HPDE6-E6E7 (cell line): ENCODE measurements around the gene CRB2.

Experiments
- DNase-seq: peaks from one replicate; pipeline ENCODE4 v3.0.0; 2011; ENCODE audit warnings: missing footprints; ENCODE audit errors: extremely low spot score

The CRB2 gene

DNA sequence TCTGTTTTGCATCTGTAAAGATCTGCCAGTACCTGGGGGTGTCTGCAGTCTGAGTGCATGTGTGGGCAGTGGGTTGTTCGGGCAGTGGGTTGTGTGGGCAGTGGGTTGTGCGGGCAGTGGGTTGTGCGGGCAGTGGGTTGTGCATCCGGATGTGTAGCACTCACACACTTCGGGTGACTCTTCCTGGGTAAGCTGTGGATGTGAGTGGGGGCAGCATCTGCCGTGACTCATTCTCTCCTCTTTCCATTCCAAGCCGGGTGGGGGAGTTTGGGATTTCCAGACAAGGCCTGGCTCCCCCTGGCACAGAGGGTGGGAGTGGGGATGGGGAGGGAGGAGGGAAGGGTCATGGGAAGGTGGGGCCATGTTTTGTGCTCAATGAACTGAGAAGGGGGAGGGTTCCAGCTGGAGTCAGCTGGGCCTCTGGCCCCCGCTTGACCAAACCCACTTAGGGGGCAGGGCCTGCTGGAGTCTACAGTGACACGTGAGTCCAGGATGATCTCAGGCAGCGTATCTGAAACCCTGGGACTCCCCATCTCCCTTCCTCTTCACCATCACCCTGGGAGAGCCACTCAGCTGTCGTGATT is 8.3 kb downstream of the CRB2 start:
- DNase-seq: no peak

DNA sequence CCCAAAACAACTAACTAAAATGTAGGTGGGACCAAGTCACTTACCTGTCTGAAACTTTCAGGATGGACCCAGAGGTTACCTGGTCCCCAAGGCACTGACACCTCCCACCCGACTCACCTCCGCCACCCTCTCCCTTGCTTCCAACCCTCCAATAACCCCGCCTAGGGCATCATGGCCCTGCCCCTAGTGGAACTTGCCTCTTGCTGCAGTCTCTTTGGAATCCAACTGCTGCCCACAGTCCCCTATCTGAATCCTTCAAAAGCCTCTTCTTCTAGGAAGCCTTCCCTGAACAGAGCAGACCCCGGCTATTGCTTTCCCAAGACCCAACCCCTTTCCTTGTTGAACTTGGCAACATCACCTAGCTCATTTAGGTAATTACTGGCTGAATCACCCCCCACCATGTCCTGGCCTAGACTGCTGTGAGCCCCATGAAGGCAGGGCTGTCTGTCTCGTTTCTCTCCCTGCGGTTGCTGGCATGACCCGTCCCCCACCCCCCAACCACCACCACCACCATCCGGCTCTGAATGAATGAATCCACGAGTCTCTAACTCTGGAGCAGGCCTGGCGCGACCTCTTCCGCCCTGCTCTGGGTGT is 9.4 kb downstream of the CRB2 start:
- DNase-seq: no peak

DNA sequence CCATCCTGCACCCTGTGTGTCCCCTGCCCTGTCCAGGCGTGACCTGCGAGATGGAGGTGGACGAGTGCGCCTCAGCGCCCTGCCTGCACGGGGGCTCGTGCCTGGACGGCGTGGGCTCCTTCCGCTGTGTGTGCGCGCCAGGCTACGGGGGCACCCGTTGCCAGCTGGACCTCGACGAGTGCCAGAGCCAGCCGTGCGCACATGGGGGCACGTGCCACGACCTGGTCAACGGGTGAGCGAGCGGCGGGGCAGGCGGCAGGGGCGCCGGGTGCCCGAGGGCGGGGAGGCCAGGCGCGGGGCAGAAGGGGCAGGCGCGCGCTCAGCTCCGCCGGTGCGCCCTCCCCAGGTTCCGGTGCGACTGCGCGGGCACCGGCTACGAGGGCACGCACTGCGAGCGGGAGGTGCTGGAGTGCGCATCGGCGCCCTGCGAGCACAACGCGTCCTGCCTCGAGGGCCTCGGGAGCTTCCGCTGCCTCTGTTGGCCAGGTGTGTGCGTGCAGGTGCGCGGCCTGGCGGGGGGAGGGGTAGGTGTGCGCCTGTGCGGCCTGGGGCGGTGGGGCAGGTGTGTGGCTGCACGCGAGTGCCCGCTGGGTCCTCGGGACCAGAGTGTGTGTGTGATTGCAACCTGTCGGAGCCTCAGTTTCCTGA is 10.0 kb downstream of the CRB2 start:
- no peak for DNase-seq

DNA sequence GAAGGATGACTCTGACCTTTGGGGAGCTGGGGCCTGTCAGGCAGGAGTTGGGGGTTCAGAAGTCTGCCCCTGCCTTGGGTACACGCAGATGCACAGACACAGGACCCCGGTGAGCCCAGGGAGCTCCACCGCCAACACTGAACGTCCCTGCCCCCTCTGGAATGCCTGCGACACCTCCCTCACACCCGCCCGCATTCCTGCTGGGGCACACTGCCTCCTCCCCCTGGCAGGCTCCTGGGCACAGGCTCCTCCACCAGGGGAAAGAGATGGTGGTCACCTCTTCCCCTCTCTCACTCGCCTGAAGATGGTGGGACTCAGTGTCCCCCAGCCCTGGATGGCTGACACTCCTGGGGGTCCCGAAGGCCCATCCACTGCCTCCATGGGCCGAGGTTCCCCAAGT is 12.0 kb downstream of the CRB2 start:
- no peak for DNase-seq

DNA sequence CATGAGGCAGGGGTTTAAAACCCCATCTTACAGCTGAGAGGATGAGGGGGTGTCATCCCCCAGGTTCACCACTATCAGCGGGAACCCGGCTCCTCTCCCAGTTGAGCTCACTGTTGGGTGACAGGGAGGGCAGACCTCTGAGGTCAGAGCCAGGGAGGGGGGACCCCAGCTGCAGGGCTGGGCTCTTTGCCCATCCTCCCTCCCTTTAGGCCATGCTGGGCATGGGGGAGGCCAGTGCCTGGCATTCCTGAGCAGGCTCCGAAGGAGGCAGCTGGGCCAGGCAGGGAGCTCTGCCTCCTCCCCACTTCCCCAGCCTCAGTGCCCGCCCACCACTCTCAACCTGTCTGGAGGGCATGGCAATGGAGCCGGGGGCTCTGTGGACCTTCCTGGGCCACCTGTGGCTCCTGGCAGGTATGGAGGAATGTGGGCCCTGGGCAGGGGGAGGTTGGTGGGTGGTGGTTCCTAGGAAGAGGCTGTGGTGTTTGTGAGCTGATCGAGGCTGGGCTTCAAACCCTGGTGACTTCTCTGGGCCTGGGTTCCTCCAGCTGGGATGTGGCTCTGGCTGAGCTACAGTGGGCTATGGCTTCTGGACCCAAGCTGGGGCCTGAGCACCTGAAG is 12.6 kb downstream of the CRB2 start:
- DNase-seq: no peak

DNA sequence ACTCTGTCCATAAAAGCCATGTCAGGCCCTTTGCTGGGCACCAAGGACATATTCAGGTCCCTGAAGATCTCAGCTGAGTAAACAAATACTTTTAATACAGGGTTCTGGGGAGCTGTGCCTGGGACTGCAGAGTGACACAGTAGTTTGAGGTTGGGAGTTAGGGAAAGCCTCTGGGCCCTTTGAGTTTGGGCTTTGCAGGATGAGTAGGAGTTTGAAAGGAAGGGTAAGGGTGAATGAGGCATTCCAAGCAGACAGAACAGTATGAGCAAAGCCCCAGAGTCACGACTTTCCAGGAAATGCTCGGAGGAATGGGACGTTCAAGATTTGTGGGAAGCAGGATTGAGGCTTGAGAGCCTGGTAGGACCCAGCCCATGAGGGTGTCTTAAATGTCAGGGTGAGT is 13.3 kb downstream of the CRB2 start:
- no peak for DNase-seq

DNA sequence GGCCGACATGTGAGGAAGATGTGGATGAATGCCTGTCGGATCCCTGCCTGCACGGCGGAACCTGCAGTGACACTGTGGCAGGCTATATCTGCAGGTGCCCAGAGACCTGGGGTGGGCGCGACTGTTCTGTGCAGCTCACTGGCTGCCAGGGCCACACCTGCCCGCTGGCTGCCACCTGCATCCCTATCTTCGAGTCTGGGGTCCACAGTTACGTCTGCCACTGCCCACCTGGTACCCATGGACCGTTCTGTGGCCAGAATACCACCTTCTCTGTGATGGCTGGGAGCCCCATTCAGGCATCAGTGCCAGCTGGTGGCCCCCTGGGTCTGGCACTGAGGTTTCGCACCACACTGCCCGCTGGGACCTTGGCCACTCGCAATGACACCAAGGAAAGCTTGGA is 14.1 kb downstream of the CRB2 start:
- no peak for DNase-seq

DNA sequence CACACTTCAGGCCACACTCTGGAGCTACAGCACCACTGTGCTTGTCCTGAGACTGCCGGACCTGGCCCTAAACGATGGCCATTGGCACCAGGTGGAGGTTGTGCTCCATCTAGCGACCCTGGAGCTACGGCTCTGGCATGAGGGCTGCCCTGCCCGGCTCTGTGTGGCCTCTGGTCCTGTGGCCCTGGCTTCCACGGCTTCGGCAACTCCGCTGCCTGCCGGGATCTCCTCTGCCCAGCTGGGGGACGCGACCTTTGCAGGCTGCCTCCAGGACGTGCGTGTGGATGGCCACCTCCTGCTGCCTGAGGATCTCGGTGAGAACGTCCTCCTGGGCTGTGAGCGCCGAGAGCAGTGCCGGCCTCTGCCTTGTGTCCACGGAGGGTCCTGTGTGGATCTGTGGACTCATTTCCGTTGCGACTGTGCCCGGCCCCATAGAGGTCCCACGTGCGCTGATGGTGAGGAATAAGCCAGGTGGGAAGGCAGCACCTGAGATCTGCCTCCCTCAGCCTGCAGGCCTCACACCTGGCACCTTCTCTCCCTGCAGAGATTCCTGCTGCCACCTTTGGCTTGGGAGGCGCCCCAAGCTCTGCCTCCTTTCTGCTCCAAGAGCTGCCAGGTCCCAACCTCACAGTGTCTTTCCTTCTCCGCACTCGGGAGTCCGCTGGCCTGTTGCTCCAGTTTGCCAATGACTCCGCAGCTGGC is 14.7 kb downstream of the CRB2 start:
- DNase-seq: no peak

DNA sequence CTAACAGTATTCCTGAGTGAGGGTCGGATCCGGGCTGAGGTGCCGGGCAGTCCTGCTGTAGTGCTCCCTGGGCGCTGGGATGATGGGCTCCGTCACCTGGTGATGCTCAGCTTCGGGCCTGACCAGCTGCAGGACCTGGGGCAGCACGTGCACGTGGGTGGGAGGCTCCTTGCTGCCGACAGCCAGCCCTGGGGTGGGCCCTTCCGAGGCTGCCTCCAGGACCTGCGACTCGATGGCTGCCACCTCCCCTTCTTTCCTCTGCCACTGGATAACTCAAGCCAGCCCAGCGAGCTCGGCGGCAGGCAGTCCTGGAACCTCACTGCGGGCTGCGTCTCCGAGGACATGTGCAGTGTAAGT is 15.2 kb downstream of the CRB2 start:
- DNase-seq: no peak

DNA sequence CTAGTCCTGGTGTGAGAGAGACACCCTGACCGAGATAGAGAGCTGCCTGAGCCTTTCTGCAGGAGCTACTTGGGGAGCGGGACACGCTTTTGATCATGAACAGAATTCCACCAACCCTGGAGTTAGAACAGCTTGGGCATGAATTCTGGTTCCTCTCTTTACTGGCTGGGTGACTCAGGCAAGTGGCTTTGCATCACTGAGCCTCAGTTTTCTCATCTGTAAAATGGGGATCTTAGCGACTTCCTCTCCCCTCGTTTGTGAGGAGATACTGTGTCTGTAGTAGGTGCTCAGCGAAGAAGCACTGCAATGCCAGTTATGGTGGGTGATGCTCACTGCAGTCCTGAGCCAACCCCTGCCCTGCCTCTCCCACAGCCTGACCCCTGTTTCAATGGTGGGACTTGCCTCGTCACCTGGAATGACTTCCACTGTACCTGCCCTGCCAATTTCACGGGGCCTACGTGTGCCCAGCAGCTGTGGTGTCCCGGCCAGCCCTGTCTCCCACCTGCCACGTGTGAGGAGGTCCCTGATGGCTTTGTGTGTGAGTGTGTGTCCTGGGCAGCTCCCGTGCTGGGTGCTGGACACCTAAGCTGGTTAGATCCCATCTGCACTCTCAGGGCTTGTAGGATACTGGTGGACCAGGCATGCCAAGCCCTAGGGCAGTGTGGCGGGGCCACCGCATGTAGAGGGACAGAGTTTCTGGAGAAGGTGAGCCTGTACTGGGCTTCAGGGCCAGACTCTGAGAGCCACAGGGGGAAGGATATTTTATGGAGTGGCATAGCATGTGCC is 16.0 kb downstream of the CRB2 start:
- DNase-seq: no peak

DNA sequence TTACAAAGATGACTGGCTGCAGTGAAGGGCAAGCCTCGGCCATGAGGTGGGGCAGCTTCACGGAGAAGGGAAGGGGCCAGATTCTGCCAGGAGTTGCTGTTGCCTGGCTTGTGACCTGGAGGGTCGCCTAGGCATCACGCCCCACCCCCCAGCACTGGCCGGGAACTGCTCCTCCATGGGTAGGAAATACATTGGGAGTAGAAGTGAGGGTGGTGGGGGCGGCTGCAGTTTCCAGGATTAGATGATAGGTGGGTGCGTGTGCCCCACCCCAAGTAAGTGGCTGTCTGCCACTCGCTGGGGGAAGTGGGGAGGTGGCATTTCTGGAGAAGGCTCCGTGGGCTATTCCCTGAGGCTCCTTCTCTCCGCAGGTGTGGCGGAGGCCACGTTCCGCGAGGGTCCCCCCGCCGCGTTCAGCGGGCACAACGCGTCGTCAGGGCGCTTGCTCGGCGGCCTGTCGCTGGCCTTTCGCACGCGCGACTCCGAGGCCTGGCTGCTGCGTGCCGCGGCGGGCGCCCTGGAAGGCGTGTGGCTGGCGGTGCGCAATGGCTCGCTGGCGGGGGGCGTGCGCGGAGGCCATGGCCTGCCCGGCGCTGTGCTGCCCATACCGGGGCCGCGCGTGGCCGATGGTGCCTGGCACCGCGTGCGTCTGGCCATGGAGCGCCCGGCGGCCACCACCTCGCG is 16.9 kb downstream of the CRB2 start:
- no peak for DNase-seq

DNA sequence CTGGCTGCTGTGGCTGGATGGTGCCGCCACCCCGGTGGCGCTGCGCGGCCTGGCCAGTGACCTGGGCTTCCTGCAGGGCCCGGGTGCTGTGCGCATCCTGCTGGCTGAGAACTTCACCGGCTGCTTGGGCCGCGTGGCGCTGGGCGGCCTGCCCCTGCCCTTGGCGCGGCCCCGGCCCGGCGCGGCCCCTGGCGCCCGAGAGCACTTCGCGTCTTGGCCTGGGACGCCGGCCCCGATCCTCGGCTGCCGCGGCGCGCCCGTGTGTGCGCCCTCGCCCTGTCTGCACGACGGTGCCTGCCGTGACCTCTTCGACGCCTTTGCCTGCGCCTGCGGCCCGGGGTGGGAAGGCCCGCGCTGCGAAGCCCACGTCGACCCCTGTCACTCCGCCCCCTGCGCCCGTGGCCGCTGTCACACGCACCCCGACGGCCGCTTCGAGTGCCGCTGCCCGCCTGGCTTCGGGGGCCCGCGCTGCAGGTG is 17.5 kb downstream of the CRB2 start:
- DNase-seq: no peak

DNA sequence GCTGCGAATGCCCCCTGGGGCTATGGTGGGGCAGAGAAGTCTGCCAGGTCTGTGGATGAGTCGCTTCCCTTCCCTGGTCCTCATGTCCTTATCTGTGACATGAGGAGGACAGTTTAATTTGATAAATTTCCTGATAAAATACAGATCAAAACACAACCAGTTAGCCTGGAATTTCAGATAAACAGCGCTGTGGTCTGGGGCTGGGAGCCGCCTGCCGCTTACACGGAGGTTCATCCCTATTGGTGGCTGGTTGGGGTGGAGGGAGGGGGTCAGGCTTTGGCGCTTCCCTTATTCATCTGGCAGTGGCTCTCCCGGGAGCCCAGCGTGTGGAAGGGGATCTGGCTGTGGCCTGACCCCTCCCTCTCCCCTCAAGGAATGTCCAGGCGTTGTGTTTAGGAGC is 17.9 kb downstream of the CRB2 start:
- no peak for DNase-seq

DNA sequence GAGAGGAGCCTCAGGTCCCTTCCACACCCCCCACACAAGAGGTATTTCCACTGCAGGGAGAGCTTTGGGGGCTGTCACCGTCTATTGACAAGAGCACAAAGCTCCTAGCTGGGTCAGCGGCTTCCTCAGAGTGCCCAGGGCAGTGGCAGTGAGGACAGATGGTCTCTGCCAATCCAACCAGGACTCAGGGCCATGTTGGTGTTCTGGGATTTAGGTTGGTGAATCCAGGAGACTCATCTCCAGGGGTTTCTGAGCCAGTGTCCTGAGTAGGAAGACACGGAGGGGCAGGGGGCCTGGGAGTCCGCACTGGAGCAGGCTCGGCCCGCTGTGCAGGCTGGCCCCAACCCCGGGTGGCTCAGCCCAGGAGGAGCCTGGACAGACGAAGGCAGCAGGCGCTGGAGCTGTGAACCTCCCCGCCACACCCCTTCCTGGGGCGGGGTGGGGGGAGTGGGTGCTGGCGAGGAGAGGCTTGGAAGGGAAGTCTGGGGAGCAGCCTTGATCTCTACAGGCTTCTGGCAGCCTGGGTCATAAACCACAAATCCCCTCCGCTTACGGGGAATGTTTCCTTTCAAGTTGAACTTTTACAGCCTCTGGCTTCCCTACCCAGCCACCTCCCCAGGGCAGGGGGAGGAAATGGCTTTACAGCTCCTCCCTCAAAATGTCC is 19.6 kb downstream of the CRB2 start:
- DNase-seq: no peak

DNA sequence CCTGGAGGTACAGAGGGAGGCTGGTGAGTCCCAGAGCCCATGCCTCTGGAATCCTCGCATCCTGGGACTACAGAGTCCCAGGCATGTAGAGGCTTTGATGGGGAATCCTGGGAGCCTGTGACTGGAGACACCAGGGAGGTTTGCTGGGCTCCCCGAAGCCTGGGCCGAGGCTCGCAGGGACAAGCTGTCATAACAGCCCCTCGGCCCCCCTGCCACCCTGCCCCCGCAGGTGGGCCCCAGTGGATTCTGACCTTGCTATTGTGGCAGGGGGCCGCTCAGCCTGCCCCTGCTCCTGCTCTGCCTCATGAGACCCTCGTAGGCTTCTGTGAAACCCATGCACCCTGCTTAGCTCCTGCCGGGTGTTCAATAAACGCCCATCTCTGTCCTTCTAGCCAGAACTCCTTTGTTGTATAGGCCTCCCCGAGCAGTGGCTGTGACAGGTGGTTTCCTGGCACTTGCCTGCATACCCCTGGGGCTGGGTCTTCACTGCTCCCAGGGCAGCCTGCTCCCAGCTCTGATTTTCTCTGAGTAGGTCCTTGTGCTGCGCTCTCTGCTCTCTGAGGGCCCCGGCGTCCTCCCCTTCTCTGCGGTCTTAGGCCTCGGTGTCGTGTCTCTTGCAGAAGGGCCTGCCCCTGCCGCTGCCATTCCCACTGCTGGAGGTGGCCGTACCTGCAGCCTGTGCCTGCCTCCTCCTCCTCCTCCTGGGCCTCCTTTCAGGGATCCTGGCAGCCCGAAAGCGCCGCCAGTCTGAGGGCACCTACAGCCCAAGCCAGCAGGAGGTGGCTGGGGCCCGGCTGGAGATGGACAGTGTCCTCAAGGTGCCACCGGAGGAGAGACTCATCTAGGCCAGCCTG is 20.4 kb downstream of the CRB2 start:
- no peak for DNase-seq

DNA sequence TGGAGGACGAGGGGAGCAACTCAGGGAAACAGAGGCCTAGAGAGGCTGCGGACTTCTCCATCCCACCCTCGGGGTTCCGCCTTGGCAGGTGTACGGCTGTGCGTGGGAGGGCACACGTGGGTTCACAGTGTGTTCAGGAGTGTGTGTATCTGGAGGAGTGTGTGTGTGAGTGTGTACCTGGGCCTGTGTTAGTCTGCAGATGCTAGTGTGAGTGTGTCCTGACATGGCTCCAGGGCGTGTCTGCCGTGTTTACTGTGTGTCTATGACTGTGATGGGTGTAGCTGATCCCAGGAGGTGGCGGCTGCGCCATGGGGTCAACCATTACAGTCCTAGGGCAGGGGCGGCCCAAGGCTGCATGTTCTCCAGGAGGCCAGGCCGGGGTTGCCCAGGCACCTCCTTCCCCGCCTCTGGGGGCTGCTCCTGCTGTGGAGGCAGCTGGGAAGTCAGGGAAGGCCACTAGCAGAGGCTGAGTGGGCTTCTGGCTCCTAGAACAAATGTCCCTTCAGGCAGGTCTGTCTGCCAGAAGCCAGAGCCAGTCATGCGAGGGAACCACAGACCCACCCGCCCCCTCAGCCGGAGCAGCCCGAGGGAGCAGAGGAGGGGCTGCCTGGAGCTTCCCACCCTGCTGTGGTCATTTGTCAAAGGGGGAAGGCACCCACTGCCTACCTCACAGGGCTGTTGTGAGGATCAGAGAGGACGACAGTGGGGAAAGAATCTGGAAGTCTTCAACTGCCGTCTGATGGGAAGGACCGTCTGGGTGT is 21.4 kb downstream of the CRB2 start:
- no peak for DNase-seq

DNA sequence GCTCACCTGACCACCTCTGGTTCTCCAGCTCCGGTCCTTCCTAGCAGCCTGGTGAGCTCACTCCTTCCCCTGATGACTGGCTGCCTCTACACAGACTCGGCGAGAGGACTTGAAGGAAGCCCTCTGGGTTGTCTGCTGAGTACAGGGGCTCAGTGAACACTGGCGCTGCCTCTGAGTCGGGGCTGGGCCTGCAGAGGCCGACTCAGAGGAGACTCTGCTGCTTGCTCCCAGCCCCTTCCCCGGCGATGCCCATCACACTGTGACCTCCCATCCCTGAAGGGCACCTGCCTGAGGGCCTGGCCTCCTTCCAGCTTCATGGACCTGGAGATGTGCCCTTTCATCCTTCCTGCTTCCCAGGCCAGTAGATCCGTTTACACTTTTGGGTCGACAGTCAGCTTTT is 22.0 kb downstream of the CRB2 start:
- no peak for DNase-seq

DNA sequence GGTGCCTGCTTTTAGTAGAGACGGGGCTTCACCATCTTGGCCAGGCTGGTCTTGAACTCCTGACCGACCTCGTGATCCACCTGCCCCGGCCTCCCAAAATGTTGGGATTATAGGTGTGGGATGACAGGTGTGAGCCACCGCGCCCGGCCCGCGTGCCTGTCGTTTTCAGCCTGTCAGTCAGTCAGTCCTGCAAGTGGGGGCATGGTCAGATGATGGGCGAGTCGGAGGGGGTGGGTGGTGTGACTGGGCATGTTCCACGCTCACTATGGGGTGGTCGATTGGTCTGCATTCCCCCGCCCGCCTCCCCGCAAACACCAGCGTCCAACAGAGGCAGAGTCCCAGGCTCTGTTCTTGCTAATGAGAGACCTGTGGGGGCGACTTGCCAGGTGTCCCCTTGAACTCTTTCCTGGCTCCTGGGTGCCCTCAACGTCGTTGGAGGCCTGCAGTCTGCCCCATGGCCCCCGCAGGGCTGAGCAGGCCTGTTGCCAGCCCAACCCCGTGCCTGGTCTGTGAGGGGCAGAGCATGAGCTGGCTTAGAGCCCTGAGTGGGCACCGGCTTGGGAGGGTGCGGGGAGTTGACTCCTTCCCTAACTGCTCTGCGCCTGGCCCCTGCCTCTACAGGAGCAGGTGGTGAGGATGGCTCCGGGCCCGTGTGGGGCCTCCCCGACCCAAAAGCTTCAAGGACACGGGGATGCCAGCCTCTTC is 23.1 kb downstream of the CRB2 start:
- DNase-seq: no peak
